Measurements from ENCODE around the gene SNX12.
"Not testable (repeated sequence)": the region's sequence is repeated elsewhere in the genome, so short reads cannot be mapped to it uniquely, and the experiment has no call there.

Gene SNX12

GRCh38 chrX:71085900-71086299 lies 17.8 kb upstream of the SNX12 start:
- no peak for DNase-seq

- no peak for DNase-seq
Observed at GRCh38 chrX:71082822-71083221, 14.7 kb upstream of the SNX12 start.

DNA sequence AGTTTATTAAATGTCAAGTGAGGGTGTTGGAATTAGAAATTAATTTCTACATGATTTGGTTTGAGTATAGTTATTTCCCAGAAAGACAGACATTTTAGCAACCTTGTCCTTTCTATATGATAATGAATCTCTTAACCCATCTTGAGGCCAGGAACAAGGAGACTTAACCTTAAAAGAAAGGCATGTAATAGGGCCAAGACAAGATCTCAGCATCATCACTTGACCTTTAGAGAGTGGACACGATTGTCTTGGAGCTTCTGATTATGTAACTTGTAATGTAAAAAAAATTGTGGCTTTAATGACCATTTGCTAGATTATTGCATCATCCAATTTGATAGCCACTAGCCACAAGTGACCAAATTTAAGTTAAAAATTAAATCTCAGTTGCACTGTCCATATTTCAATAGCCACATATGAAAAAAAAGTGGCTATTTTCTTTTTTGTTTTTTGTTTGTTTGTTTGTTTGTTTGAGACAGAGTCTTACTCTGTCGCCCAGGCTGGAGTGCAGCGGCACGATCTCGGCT lies 14.1 kb upstream of the SNX12 start:
- no peak for DNase-seq

GRCh38 chrX:71081330-71082123 lies 13.4 kb upstream of the SNX12 start:
- DNase-seq = no peak

GRCh38 chrX:71070531-71070930 lies 2.4 kb upstream of the SNX12 start:
- no peak for DNase-seq

GRCh38 chrX:71067712-71068043 lies 456 bp downstream of the SNX12 start:
- DNase-seq = no peak

GRCh38 chrX:71067089-71067488 lies 1.0 kb downstream of the SNX12 start:
- no peak for DNase-seq

GRCh38 chrX:71060127-71060526 lies 8.0 kb downstream of the SNX12 start:
- no peak for DNase-seq

GRCh38 chrX:71057848-71058530 lies 10.1 kb downstream of the SNX12 start:
- DNase-seq = no peak

DNA sequence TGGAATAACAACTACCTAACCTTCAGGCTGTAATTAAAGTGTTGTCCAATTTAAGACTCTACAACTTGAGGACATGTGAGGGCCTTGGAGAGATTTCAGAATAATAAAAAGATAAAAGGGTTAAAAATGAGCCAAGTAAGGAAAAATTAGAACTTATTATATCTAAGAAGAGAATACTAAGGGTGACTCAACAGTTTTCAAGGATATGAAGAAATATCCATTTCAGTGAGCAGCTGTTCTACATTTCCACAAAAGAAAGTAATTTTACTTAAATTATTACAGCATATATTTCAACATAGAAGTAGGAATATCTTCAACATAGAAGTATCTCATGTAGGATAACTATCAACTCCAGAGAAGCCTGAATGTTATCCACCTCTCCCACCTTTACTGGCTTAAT lies 11.3 kb downstream of the SNX12 start:
- DNase-seq = no peak

DNA sequence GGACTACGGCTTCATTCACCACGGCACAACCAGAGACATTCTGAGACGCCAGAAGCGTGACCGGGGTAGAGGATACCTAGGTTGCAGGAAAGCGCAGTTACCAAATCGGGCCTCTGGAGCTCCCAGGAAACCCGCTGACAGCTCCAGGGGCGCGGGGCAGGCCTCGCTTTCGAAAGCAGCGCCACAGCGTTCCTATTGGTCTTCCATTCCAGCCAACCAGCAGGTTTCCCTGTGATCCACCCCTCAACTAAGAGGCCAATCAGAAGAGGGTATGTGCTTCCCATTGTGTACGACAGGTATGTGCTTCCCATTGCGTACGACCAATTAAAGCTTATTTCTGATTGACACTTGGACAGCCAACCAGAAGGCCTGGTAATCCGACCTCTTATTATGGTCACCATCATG lies 14.9 kb downstream of the SNX12 start:
- DNase-seq = no peak

DNA sequence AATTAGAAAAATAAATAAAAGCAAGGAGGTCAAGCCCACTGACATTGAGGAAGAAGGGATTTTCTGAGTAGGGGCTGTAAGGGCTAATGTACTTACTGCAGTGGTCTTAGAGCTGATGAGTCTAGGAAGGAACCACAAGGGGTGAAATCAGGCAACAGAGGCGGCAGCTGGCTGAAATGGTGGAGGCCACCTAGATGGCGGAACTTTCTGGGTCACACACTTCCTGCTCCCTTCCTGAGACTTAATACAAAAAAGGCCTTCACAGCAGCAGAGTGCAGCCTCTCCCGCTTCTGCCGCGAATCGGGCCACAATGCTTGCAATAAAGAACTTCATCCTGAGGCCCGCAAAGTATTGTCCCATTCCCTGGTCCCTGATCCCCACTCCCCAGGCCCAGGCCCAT lies 15.4 kb downstream of the SNX12 start:
- no peak for DNase-seq

DNA sequence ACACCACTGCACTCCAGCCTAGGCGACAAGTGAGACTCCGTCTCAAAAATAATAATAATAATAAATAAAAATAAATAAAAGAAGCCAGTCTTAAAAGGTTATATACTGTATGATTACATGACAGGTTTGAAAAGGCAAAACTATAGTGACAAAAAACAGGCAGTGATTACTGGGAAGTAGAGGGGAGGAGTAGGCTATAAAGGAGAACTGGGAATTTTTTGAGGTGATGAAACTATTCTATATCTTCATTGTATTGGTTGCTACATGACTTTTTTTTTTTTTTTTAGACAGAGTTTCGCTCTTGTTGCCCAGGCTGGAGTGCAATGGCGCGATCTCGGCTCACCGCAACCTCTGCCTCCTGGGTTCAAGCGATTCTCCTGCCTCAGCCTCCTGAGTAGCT lies 20.2 kb downstream of the SNX12 start:
- DNase-seq = not testable (repeated sequence)

DNA sequence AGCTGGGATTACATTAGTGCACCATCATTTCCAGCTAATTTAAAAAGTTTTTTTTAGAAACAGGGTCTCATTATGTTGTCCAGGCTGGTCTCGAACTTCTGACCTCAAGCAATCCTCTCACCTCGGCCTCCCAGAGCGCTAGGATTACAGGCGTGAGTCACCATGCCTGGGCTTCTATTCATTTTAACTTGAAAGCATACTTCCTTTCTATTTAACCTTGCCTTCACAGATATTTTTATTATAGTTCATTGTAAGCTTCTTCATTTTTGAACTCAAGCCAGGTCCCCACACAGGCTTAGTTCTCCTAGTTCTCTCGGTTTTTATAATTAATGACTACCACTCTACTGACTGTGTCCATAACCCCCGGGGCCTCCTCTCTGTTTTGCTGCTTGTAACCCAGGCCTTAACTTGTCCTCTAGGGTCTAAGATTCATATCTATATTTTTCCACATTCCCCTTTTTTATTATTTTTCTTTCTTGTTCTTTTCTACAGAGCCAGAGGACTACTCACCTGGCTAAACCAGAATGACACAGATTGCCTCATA lies 50.7 kb downstream of the SNX12 start:
- DNase-seq = no peak

Measured in activated gamma-delta T cell treated with Interleukin-2 at 50 U/mL for 16 hours (primary cell).